GM12864 (cell line): Measurements from ENCODE around the gene FSHR.

Source experiments
- DNase-seq: peaks from one replicate; pipeline ENCODE4 v3.0.0-alpha.2; 2011; ENCODE audit warnings: low read depth
- H3K4me3 ChIP-seq: 2 replicates; pipeline ENCODE4 v1.5.1; 2011; ENCODE audit warnings: mild to moderate bottlenecking, low read depth, low read length, control low read depth
- CTCF ChIP-seq: IDR thresholded peaks from 2 replicates; pipeline ENCODE4 v1.5.1; 2011; ENCODE audit warnings: low read depth, mild to moderate bottlenecking, moderate library complexity, low read length, control low read depth, inconsistent platforms; ENCODE audit errors: missing control alignments

FSHR gene

DNA sequence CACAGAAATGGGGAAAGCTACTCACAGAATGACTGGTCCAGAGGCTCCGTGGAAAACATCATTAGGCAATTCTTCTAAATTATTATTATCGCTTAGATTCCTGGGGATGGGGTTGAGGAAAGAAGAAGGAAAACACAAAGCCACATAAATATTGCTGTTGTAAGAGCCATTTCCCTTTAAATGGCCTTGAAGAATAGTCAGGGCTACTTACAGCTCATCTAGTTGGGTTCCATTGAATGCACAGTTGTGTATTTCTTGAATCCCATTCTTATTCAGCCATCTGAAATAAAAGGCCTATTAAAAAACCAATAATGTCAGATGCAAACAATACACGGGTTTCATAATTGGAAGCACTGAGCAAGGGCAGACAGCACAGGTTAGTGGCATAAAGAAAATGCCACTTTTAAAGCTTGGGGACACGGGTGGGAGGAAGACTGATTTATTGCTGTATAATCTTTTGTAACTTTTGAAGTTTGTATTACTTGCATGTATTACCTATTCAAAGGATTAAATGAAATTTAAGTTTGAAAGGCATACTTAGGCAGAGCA is 171.4 kb downstream of the FSHR start:
- no peak for DNase-seq
- no peak for TF ChIP-seq CTCF

GRCh38 chr2:48980846-48981245 is 173.5 kb downstream of the FSHR start:
- no peak for TF ChIP-seq CTCF
- no peak for DNase-seq
- H3K4me3 ChIP-seq: no peak overlapping the region

More for the DNA sequence above, 171.4 kb downstream of the FSHR start:
- H3K4me3 ChIP-seq: no peak overlapping the region

DNA sequence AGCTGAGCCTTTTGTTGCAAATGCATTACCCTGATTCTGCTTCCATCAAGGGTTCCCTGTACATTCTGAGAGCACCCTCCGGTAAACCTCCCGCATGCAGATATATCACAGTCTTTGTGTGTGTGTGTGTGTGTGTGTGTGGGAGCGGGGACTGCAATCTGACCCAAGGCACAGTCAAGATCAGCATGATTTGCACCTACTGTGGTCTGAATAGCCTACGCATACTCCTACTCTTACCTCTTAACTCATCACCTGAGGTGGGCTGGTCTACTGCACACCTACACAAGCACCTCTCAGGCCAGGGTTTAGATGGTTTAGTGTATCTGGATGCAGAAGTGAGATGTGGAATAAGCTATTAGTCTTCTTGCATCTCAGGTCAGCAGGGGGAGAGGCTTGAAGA is 174.6 kb downstream of the FSHR start:
- H3K4me3 ChIP-seq: no peak overlapping the region
- DNase-seq: no peak
- no peak for TF ChIP-seq CTCF

- DNase-seq: no peak
- no peak overlapping the region for H3K4me3 ChIP-seq
- TF ChIP-seq CTCF: no peak
Measured at GRCh38 chr2:48978131-48978530, 176.2 kb downstream of the FSHR start.

DNA sequence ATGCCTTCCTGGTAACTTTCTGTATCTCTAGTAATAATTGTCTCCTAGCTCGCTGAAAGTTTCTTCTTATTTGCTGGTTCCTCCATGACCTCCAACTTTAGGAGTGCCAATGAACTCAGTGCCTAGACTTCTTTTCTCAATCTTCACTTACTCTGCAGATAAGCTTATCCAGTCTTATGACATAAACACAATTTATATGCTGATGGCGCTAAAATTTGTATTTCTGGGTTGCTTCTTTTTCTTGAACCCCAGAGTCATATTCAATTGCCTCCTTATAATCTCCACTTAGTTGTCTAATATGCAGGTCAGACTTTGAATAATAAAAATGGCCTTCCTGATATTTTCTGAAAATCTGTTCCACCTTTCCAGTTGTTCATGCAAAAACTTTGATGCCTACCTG is 182.5 kb downstream of the FSHR start:
- H3K4me3 ChIP-seq: no peak overlapping the region
- no peak for DNase-seq
- no peak for TF ChIP-seq CTCF

DNA sequence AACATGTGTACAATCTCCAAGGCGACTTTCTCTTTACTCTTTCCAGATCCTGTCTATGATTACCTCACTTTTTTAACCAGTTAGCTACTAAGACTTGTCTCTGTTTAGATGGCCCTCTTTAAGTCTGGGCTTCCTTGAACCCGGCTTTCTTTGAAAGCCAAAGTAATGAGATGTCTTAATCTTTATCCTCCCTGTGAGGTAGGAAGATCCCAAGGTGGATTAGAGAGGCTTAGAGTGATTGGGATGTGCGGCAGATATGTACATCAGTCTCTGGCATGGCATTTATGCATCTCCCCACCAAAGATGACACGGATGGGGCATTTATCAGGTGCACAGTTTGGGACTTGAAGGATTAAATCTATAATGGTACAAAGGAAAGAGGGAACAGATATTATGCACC is 186.3 kb downstream of the FSHR start:
- no peak for TF ChIP-seq CTCF
- DNase-seq: no peak
- H3K4me3 ChIP-seq: no peak overlapping the region

GRCh38 chr2:48965204-48965603 is 189.1 kb downstream of the FSHR start:
- DNase-seq: no peak
- no peak overlapping the region for H3K4me3 ChIP-seq
- TF ChIP-seq CTCF: no peak
